ENCODE data around the gene MGLL.
"Not testable (repeated sequence)": the region's sequence is repeated elsewhere in the genome, so short reads cannot be mapped to it uniquely, and the experiment has no call there.

GRCh38 chr3:127654993-127655392 lies 167.3 kb downstream of the MGLL start:
- TF ChIP-seq CTCF (IDR thresholded peaks at IDR 0.05); EZH2 (IDR thresholded peaks at IDR 0.05; ENCODE audit: borderline replicate concordance, insufficient read depth, low read depth, low read length, poor library complexity, severe bottlenecking): not testable (repeated sequence)
